ENCODE data around the gene NTRK2.

Gene NTRK2

DNA sequence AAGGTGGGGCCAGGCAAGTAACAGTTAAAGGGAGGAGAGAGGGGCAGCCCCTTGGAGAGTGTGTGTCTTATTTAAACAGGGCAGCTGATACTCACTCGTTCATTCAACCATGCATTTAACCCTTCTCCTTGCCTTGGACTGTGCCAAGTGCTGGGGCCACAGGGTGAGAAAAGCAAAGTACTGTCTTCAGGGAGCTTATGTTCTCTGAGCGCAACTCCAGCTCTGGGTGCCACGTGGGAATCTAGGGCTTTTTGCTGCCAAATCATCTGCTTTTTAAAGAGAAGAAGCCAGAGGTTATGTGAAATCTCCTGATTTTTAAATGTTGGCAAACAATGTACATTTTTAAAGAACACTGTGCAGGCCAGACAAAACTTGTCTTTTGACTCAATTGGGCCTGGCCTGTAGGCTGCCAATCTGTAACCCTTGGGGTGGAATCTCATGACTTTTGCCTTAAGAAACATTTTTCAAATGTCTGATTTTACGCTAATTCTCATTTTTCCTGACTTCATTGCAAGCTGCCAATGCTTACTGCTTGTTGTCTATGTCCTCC, 157.8 kb downstream of the NTRK2 start:
- TF ChIP-seq ESRRG (CRISPR knock-in tag; IDR thresholded peaks at IDR 0.05) = no peak
- no peak for TF ChIP-seq ZC3H10 (CRISPR knock-in tag; IDR thresholded peaks at IDR 0.05)
- no peak for TF ChIP-seq ZFP3 (CRISPR knock-in tag; IDR thresholded peaks at IDR 0.05)
- no peak for ATAC-seq

DNA sequence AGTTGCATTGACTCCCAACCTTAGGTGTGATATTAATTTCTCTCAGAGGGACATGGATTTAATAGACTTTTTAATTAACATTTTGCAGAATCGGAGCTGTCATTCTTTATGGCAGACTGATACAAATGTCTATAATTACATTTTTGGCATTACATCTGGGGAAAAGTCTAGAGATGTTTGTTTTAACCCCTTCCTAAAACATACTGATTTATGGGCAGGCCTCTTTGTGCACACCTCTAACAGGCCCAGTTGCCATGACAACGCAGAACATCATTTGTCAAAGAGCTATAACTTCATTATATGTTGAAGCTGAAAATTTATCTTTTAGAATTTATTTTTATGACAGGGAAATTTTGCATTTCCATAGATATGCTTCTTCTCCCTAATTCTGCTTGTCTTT, 158.5 kb downstream of the NTRK2 start:
- TF ChIP-seq TCF4 (CRISPR knock-in tag; IDR thresholded peaks at IDR 0.05; ENCODE audit: borderline replicate concordance) = no peak
- no peak for TF ChIP-seq ZNF565 (CRISPR knock-in tag; conservative IDR thresholded peaks at IDR 0.05; ENCODE audit: low read depth)
- TF ChIP-seq OSR1 (CRISPR knock-in tag; IDR thresholded peaks at IDR 0.05) = no peak
- no peak for TF ChIP-seq TOX (CRISPR knock-in tag; IDR thresholded peaks at IDR 0.05; ENCODE audit: borderline replicate concordance)
- TF ChIP-seq, protein P1, sequence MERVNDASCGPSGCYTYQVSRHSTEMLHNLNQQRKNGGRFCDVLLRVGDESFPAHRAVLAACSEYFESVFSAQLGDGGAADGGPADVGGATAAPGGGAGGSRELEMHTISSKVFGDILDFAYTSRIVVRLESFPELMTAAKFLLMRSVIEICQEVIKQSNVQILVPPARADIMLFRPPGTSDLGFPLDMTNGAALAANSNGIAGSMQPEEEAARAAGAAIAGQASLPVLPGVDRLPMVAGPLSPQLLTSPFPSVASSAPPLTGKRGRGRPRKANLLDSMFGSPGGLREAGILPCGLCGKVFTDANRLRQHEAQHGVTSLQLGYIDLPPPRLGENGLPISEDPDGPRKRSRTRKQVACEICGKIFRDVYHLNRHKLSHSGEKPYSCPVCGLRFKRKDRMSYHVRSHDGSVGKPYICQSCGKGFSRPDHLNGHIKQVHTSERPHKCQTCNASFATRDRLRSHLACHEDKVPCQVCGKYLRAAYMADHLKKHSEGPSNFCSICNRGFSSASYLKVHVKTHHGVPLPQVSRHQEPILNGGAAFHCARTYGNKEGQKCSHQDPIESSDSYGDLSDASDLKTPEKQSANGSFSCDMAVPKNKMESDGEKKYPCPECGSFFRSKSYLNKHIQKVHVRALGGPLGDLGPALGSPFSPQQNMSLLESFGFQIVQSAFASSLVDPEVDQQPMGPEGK (CRISPR knock-in tag; IDR thresholded peaks at IDR 0.05; ENCODE audit: borderline replicate concordance) = no peak
- TF ChIP-seq, protein P2, sequence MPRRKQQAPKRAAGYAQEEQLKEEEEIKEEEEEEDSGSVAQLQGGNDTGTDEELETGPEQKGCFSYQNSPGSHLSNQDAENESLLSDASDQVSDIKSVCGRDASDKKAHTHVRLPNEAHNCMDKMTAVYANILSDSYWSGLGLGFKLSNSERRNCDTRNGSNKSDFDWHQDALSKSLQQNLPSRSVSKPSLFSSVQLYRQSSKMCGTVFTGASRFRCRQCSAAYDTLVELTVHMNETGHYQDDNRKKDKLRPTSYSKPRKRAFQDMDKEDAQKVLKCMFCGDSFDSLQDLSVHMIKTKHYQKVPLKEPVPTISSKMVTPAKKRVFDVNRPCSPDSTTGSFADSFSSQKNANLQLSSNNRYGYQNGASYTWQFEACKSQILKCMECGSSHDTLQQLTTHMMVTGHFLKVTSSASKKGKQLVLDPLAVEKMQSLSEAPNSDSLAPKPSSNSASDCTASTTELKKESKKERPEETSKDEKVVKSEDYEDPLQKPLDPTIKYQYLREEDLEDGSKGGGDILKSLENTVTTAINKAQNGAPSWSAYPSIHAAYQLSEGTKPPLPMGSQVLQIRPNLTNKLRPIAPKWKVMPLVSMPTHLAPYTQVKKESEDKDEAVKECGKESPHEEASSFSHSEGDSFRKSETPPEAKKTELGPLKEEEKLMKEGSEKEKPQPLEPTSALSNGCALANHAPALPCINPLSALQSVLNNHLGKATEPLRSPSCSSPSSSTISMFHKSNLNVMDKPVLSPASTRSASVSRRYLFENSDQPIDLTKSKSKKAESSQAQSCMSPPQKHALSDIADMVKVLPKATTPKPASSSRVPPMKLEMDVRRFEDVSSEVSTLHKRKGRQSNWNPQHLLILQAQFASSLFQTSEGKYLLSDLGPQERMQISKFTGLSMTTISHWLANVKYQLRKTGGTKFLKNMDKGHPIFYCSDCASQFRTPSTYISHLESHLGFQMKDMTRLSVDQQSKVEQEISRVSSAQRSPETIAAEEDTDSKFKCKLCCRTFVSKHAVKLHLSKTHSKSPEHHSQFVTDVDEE (CRISPR knock-in tag; IDR thresholded peaks at IDR 0.05) = no peak
- no peak for TF ChIP-seq ZNF70 (CRISPR knock-in tag; IDR thresholded peaks at IDR 0.05)
- no peak for TF ChIP-seq ESRRG (CRISPR knock-in tag; IDR thresholded peaks at IDR 0.05)
- no peak for TF ChIP-seq BACH2 (CRISPR knock-in tag; IDR thresholded peaks at IDR 0.05; ENCODE audit: borderline replicate concordance)
- no peak for TF ChIP-seq ISL1 (CRISPR knock-in tag; IDR thresholded peaks at IDR 0.05)
- no peak for TF ChIP-seq ARNTL (CRISPR knock-in tag; IDR thresholded peaks at IDR 0.05; ENCODE audit: borderline replicate concordance, low read depth)
- no peak for TF ChIP-seq ZFP3 (CRISPR knock-in tag; IDR thresholded peaks at IDR 0.05)
- no peak for TF ChIP-seq SNAI2 (CRISPR knock-in tag; IDR thresholded peaks at IDR 0.05)
- TF ChIP-seq ZNF8 (CRISPR knock-in tag; IDR thresholded peaks at IDR 0.05) = no peak
- ATAC-seq = no peak

DNA sequence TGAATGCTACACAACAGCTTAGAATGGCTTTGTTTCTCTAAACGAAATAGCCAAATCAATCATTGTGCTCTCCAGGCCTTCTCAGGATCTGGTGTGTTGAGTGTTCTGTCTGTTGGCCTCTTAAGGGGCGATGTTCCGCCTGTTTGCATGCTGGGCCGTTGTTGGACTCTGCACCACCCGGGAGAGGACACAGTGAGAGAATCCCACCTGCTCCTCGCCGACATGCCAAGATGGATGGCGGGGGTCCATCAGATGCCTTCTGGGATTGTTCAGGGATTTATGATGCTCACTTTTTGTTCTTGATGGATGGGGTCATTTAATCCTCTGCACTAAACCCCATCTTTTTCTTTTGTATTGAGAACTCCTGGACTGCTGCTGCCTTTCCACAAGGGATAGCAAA, 159.9 kb downstream of the NTRK2 start:
- ATAC-seq = no peak
- TF ChIP-seq ISL1 (CRISPR knock-in tag; IDR thresholded peaks at IDR 0.05) (no peak), ARNTL (CRISPR knock-in tag; IDR thresholded peaks at IDR 0.05; ENCODE audit: borderline replicate concordance, low read depth) (no peak), ZFP3 (CRISPR knock-in tag; IDR thresholded peaks at IDR 0.05) (no peak), ZNF70 (CRISPR knock-in tag; IDR thresholded peaks at IDR 0.05) (no peak), GLIS3 (CRISPR knock-in tag; IDR thresholded peaks at IDR 0.05) (no peak), SNAI2 (CRISPR knock-in tag; IDR thresholded peaks at IDR 0.05) (no peak), TOX (CRISPR knock-in tag; IDR thresholded peaks at IDR 0.05; ENCODE audit: borderline replicate concordance) (no peak), ESRRG (CRISPR knock-in tag; IDR thresholded peaks at IDR 0.05) (no peak), CSDC2 (CRISPR knock-in tag; IDR thresholded peaks at IDR 0.05) (no peak), ZC3H10 (CRISPR knock-in tag; IDR thresholded peaks at IDR 0.05) (no peak), ZNF565 (CRISPR knock-in tag; conservative IDR thresholded peaks at IDR 0.05; ENCODE audit: low read depth) (no peak), RARB (CRISPR knock-in tag; IDR thresholded peaks at IDR 0.05) (no peak), OSR1 (CRISPR knock-in tag; IDR thresholded peaks at IDR 0.05) (no peak)
- TF ChIP-seq, protein P3, sequence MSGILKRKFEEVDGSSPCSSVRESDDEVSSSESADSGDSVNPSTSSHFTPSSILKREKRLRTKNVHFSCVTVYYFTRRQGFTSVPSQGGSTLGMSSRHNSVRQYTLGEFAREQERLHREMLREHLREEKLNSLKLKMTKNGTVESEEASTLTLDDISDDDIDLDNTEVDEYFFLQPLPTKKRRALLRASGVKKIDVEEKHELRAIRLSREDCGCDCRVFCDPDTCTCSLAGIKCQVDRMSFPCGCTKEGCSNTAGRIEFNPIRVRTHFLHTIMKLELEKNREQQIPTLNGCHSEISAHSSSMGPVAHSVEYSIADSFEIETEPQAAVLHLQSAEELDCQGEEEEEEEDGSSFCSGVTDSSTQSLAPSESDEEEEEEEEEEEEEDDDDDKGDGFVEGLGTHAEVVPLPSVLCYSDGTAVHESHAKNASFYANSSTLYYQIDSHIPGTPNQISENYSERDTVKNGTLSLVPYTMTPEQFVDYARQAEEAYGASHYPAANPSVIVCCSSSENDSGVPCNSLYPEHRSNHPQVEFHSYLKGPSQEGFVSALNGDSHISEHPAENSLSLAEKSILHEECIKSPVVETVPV (CRISPR knock-in tag; IDR thresholded peaks at IDR 0.05) = no peak
- TF ChIP-seq, protein P2 (CRISPR knock-in tag; IDR thresholded peaks at IDR 0.05) = no peak
- TF ChIP-seq, protein P4, sequence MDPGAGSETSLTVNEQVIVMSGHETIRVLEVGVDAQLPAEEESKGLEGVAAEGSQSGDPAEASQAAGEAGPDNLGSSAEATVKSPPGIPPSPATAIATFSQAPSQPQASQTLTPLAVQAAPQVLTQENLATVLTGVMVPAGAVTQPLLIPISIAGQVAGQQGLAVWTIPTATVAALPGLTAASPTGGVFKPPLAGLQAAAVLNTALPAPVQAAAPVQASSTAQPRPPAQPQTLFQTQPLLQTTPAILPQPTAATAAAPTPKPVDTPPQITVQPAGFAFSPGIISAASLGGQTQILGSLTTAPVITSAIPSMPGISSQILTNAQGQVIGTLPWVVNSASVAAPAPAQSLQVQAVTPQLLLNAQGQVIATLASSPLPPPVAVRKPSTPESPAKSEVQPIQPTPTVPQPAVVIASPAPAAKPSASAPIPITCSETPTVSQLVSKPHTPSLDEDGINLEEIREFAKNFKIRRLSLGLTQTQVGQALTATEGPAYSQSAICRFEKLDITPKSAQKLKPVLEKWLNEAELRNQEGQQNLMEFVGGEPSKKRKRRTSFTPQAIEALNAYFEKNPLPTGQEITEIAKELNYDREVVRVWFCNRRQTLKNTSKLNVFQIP (CRISPR knock-in tag; IDR thresholded peaks at IDR 0.05; ENCODE audit: borderline replicate concordance, low read depth) = no peak
- TF ChIP-seq, protein P1 (CRISPR knock-in tag; IDR thresholded peaks at IDR 0.05; ENCODE audit: borderline replicate concordance) = no peak
